ENCODE data around the gene SLC12A9.
A peak's percentile ranks its signal among the peaks of the same experiment; 100 is the strongest.

Gene SLC12A9

DNA sequence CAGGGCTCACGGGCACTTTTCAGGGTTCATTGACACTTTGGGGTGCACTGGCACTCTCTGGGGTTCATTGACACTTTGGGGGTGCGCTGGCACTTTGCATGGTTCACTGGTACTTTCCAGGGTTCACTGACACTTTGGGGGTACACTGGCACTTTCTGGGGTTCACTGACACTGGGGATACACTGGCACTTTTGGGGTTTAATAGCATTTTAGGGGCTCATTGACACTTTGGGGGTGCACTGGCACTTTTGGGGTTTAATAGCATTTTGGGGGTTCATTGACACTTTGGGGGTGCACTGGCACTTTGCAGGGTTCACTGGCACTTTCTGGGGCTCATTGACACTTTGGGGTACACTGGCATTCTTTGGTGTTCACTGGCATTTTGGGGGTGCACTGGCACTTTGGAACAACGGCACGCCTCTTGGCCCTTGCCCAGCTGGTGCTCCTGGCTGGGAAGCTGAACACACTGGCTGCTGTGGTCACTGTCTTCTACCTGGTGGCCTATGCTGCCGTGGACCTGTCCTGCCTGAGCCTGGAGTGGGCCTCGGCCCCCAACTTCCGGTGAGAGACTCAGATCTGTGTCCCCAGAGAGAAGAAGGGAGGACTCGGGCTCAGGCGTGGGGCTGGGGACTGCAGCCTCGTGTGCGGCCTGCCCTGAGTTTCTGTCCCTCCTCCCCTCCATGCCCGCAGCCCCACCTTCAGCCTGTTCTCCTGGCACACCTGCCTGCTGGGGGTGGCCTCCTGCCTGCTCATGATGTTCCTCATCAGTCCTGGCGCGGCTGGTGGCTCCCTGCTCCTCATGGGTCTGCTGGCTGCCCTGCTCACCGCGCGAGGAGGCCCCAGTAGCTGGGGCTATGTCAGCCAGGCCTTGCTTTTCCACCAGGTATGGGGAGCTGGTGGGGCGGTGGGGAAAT lies 8.4 kb downstream of the SLC12A9 start:
- DNase-seq (ENCODE audit: low read depth, low spot score) = no peak

DNA sequence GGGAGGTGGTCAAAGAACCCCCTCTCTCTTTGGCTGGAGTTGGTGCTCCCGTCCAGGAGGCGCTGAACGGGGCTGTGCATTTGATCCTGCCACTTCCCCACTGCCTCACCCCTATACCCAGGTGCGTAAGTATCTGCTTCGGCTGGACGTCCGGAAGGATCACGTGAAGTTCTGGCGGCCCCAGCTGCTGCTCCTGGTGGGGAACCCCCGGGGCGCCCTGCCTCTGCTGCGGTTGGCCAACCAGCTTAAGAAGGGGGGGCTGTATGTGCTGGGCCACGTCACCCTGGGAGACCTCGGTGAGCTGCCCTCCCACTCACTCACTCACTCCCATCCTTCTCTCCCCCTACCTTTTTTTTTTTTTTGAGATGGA lies 9.1 kb downstream of the SLC12A9 start:
- DNase-seq (ENCODE audit: low read depth, low spot score) = no peak

DNA sequence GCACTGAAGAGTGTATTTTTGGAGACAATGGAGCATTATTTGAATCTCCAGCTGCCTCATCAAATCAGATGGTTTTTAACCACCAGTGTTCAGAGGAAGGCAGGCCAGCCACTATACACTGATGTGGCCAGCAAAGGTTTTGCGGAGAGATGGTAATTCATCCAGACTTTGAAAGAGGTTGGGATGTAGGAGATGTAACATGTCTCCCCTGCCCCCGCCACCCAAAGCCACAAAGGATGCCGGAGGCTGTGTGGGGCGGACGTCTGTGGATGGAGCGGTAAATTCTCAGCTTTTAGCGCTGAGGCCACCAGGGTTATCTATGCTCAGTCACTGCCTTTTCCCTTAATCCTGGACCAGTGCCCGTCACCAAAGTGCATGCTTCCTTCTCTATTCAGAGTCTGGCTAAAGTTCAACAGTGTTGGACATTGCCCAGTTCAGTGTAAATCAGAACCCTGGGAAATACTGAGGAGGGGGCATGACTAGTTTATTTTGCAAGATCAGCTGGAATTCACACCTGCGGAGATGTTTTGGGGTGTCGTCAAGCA lies 11.0 kb downstream of the SLC12A9 start:
- no peak for DNase-seq (ENCODE audit: low read depth, low spot score)

- no peak for DNase-seq (ENCODE audit: low read depth, low spot score)
Observed at GRCh38 chr7:100864263-100864845, 11.8 kb downstream of the SLC12A9 start.

DNA sequence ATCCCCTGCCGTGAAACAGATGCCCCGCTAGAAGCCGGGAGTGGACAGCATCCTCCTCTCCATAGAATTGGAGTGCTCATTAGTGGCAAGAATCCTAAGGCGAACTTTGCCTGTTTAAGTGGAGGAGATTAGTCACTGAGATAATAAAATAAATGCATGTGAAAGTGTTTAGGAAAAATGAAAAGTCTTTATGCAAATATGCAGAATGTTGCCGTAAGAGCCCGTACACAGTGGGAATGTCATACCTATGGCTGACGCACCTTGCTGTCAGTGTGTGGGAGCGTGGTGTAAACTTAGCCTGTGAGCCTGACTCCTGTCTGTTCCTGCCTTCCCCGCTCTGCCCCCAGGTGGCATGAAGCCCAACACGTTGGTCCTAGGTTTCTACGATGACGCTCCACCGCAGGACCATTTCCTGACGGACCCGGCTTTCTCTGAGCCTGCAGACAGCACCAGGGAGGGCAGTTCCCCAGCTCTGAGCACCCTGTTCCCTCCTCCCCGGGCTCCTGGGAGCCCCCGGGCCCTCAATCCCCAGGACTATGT lies 12.9 kb downstream of the SLC12A9 start:
- no peak for DNase-seq (ENCODE audit: low read depth, low spot score)

DNA sequence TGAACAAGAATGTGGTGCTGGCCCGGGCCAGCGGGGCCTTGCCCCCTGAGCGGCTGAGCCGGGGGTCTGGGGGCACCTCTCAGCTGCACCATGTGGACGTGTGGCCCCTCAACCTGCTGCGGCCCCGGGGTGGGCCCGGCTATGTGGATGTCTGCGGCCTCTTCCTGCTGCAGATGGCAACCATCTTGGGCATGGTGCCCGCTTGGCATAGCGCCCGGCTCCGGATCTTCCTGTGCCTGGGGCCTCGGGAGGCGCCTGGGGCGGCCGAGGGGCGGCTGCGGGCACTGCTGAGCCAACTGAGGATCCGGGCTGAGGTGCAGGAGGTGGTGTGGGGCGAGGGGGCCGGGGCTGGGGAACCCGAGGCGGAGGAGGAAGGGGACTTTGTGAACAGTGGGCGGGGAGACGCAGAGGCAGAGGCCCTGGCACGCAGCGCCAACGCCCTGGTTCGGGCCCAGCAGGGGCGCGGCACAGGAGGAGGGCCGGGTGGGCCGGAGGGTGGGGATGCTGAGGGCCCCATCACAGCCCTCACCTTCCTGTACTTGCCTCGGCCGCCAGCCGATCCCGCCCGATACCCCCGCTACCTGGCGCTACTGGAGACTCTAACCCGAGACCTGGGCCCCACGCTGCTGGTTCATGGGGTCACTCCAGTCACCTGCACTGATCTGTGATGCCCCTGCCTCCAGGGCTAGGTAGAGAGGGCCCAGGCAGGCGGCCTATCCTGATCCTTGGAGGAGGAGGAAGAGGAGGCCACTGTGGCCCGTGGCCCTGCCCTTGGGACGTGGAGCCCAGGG lies 13.6 kb downstream of the SLC12A9 start:
- DNase-seq (ENCODE audit: low read depth, low spot score) = no peak

GRCh38 chr7:100866729-100867039 lies 14.2 kb downstream of the SLC12A9 start:
- no peak for DNase-seq (ENCODE audit: low read depth, low spot score)

- DNase-seq (ENCODE audit: low read depth, low spot score) = no peak
Observed at GRCh38 chr7:100867040-100867775, 14.7 kb downstream of the SLC12A9 start, which contains the start of gene TRIP6. Gene TRIP6 (plus strand): TSS chr7:100867387. CDS start chr7:100867498, 111 bp downstream.

GRCh38 chr7:100867776-100868485 lies 15.4 kb downstream of the SLC12A9 start:
- no peak for DNase-seq (ENCODE audit: low read depth, low spot score)

DNA sequence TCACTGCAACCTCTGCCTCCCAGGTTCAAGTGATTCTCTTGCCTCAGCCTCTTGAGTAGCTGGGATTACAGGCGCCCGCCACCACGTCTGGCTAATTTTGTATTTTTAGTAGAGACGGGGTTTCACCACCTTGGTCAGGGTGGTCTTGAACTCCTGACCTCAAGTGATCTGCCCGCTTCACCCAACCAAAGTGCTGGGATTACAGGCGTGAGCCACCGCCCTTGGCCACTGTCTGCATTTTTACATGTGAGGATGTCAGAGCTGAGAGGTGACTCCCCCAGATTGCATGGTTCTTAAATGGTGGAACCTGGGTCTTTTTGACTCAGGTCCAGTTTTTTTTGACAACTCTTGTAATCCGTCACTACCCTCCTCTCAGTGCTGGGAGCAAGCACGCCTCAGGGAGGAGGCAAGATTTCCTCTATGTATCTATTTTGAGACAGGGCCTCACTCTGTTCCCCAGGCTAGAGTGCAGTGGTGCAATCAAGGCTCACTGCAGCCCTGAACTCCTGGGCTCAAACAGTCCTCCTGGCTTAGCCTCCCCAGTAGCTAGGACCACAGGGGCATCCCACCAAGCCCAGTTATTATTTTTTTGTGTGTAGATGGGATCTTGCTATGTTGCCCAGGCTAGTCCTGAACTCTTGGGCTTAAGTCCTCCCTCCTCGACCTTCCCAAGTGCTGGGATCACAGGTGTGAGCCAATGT lies 21.2 kb downstream of the SLC12A9 start:
- DNase-seq (ENCODE audit: low read depth, low spot score) = no peak

DNA sequence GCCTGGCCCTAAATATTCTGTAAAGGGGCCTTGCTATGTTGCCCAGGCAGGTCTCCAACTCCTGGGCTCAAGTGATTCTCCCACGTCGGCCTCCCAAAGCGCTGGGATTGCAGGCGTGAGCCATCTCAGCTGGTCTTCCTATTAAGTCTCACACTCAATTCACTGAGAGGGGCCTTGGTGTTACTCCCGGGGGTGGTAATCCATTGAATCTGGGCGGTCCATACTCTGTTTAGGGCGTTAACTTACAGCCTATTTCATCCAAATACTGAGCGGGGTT lies 21.7 kb downstream of the SLC12A9 start:
- no peak for DNase-seq (ENCODE audit: low read depth, low spot score)

DNA sequence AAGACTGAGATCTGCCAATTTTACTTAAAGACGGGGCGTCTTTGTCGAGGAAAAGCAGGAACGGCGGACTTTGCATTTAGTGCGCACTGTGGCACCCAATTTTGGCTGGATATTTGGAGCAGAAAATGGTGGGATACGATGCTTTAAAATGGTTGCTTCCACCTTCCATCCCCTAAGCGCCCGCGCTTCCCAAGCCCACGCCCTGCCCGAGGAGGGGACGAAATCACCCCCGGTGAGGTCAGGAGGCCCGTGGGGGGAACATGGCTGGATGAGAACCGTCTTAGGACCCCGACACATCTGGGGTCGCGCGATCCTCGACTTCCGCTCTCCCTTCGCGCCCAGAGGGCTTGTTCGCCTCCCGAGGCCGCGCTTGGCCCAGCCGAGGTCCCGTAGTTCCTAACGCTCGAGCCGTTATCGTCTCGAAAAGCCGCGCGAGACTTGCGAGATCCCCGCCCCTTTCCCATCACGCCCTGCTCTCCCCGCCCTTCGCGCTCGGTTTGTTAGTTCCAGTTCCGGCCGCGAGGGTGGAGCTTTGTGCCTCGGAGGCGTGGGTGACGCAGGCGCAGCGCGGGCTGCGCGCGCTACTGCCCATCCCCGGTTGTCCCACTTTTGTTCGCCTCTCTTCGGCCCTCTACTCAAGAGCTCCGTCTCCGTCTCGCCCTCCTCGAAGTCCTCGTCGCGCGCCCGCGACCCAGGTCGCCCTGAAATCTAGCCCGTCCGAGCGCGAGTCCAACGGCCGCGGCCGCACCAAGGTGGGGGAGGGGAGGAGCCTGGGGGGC lies 22.3 kb downstream of the SLC12A9 start, which contains the start of gene SRRT:
Gene SRRT (plus strand): TSS at position 527 of the 779 bp plus-strand sequence. CDS start 488 bp downstream, outside the sequence.
- peak; percentile 98 for DNase-seq (ENCODE audit: low read depth, low spot score)

DNA sequence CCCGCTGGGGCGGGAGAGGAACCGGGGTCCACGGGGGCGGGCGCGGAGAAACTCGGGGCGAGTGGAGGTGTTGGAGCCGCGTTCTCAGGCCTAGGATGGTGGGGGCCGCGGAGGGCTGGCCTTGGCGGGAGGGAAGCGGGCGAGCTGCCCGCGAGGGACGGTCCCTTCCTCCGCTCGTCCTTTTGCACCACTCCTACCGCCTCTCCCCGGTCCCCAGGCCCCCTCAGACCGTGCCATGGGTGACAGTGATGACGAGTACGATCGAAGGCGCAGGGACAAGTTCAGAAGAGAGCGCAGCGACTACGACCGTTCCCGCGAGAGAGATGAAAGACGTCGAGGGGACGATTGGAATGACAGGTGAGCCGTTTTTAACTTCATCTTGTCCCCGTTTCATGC lies 22.8 kb downstream of the SLC12A9 start:
- no peak for DNase-seq (ENCODE audit: low read depth, low spot score)

GRCh38 chr7:100878013-100878412 lies 25.5 kb downstream of the SLC12A9 start:
- DNase-seq (ENCODE audit: low read depth, low spot score) = no peak

GRCh38 chr7:100878685-100879084 lies 26.2 kb downstream of the SLC12A9 start:
- DNase-seq (ENCODE audit: low read depth, low spot score) = no peak

DNA sequence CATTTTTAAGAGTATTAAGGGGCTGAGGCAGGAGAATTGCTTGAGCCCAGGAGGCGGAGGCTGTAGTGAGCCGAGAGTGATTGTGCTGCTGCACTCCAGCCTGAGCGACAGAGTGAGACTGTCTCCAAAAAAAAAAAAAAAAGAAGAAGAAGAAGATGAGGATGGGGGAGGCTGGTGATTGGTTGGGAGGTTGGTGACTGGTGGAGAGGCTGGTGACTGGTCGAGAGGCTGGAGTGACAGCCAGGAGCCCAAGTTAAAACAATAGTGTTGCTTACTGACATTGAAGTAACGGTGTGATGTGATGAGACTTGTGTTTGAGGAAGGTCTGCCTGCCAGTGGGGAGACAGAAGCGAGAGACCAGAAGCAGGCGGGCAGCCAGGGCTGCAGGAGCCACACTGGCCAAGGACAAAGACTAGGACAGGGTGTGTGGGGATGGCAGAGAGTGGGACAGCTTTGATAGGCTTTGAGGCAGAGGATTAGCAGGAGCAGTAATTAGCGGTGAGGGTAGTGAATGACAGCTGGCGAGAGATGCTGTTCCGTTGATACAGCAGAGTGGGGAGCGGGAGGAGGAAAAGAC lies 27.3 kb downstream of the SLC12A9 start:
- DNase-seq (ENCODE audit: low read depth, low spot score) = no peak

GRCh38 chr7:100880645-100881044 lies 28.1 kb downstream of the SLC12A9 start:
- DNase-seq (ENCODE audit: low read depth, low spot score) = no peak

DNA sequence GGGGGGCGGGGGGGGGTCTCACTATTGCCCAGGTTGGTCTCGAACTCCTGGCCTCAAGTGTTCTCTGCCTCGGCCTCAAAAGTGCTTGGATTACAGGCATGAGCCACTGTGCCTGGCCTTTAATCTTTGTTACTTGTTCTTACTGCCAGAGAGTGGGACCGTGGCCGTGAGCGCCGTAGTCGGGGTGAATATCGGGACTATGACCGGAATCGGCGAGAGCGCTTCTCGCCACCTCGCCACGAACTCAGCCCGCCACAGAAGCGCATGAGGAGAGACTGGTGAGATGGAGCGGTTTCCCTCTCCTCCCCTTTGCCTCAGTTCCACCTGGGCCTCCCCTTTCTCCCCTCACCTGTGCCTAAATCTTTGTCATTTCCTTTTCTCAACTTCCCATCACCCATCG lies 28.6 kb downstream of the SLC12A9 start:
- no peak for DNase-seq (ENCODE audit: low read depth, low spot score)

DNA sequence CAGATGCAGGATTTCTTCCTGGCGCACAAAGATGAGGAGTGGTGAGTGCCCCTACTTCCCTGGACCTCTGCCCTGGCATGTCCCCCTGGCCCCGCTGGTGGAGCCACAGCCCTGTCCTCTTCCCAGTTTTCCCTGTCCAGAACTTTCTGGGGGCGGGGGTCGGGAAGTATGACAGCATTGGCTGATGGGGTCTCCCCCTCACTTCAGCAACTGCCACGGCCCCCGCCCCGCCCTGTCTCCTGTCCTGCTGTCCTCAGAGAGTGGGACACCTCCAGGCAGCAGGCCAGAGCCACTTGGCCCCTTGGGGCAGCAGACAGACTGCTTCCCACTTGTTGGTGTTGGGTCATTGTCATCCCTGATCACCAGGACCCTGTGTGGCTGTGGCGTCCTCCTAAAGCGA lies 29.7 kb downstream of the SLC12A9 start:
- no peak for DNase-seq (ENCODE audit: low read depth, low spot score)

Data from activated CD4-positive, CD25-positive, alpha-beta regulatory T cell treated with anti-CD3 and anti-CD28 coated beads, Interleukin-2, amount 50 U/mL, for 16 hours (primary cell).